HepG2 (cell line): ENCODE measurements around the gene IQCE. TPM values are rescaled to one million over a fixed set of nuclear protein-coding genes. Genes with fewer than 3 reads are reported as not detected.

Source experiments
- ATAC-seq: fragments of 200-7000 bp; cut with Tn5 transposase; 3 replicates; pipeline ENCODE4 v1.9.1; 2020; ENCODE audit warnings: mild to moderate bottlenecking, moderate library complexity
- BruUV-seq: library from RNA; stranded (reverse); fragments of 400-500 nt; replicated peaks from 2 replicates; lab custom pipeline; 2021; lab: Mats Ljungman, UMichigan
- CTCF ChIA-PET: fragments of 300-600 bp; formaldehyde crosslinking; extraction: SDS; loops from one replicate; lab custom pipeline; 2021; ENCODE audit warnings: low total read pairs, inconsistent platforms, low intra/inter-chr PET ratio; lab: Yijun Ruan, JAX
- POLR2A ChIA-PET: fragments of 350-600 bp; sonication (Branson Sonifier 250); formaldehyde crosslinking; loops from one replicate; lab custom pipeline; 2020; ENCODE audit warnings: antibody characterized with exemption, inconsistent platforms; lab: Yijun Ruan, JAX
- DNase-seq: peaks from one replicate; pipeline ENCODE4 v3.0.0-alpha.2; 2015; ENCODE audit warnings: low spot score
- FAIRE-seq: peaks from 3 replicates; lab custom pipeline; 2011; peaks lifted over from hg19 to GRCh38; lab: Jason Lieb, UNC
- H2AFZ ChIP-seq: one replicate; pipeline ENCODE4 v1.6.1; 2011; ENCODE audit warnings: low read length, inconsistent platforms
- H3K27ac ChIP-seq: fragments of 300-600 bp; 3 replicates; pipeline ENCODE4 v1.8.0; 2011; ENCODE audit warnings: mixed run types, mild to moderate bottlenecking, mixed read lengths, low read length, inconsistent platforms; ENCODE audit not compliant: insufficient read depth; ENCODE audit errors: extremely low read length
- H3K27me3 ChIP-seq, 2 experiments: fragments of 200-600 bp in 1 of 2; 2 replicates in 1 of 2; 3 replicates in 1 of 2; pipeline versions ENCODE4 v1.6.0 to v1.8.0; 2011; ENCODE audit warnings: low read length in 2 of 2, mild to moderate bottlenecking in 2 of 2, moderate library complexity in 2 of 2, inconsistent platforms in 1 of 2; ENCODE audit not compliant: insufficient read depth in 2 of 2, control insufficient read depth in 1 of 2
- H3K36me3 ChIP-seq, 2 experiments: fragments of 200-600 bp in 1 of 2; replicated peaks in 1 of 2; 2 replicates in 1 of 2; 3 replicates in 1 of 2; pipeline versions ENCODE4 v1.5.1 to v1.8.0; 2011; ENCODE audit warnings: low read length in 2 of 2, inconsistent platforms in 1 of 2; ENCODE audit not compliant: insufficient read depth in 2 of 2, control insufficient read depth in 1 of 2
- H3K4me1 ChIP-seq: 2 replicates; pipeline ENCODE4 v1.5.1; 2012; ENCODE audit warnings: low read length, inconsistent platforms; ENCODE audit not compliant: insufficient read depth
- H3K4me2 ChIP-seq: 2 replicates; pipeline ENCODE4 v1.6.0; 2011; ENCODE audit warnings: low read depth, low read length, inconsistent platforms
- H3K4me3 ChIP-seq, 3 experiments: fragments of 200-600 bp in 1 of 3; sonication (generic), shearing (Covaris generic) in 1 of 3; replicated peaks in 1 of 3; 2 replicates each; pipeline ENCODE4 v1.5.1; 2011 to 2016; ENCODE audit warnings: low read length in 3 of 3, inconsistent platforms in 2 of 3, low read depth in 2 of 3, mild to moderate bottlenecking in 2 of 3, control low read depth in 1 of 3, mixed read lengths in 1 of 3; ENCODE audit not compliant: insufficient read depth in 1 of 3
- H3K79me2 ChIP-seq: one replicate; pipeline ENCODE4 v1.6.1; 2011; ENCODE audit warnings: low read length, inconsistent platforms; ENCODE audit not compliant: insufficient read depth
- H3K9ac ChIP-seq: 2 replicates; pipeline ENCODE4 v1.6.0; 2011; ENCODE audit warnings: mild to moderate bottlenecking, low read depth, low read length, inconsistent platforms; ENCODE audit not compliant: insufficient read depth
- H3K9me3 ChIP-seq: 2 replicates; pipeline ENCODE4 v1.5.1; 2012; ENCODE audit warnings: mild to moderate bottlenecking, low read length
- H4K20me1 ChIP-seq: 2 replicates; pipeline ENCODE4 v1.6.0; 2011; ENCODE audit warnings: inconsistent platforms, mild to moderate bottlenecking, low read length, moderate library complexity; ENCODE audit not compliant: insufficient read depth
- EEA1 ChIP-seq: sonication (generic); formaldehyde crosslinking; IDR thresholded peaks from 2 replicates; pipeline ENCODE4 v1.5.1; 2020; ENCODE audit warnings: mild to moderate bottlenecking, missing genetic modification reagents, borderline replicate concordance
- WGBS: methylation state at CpG from one replicate; pipeline ENCODE4 v1.1.6; 2017; ENCODE audit warnings: low lambda C conversion rate; 5-methylcytosine and 5-hydroxymethylcytosine counted together
- in situ Hi-C: cut with HindIII; loops from 2 replicates; pipeline ENCODE4 v1.10.0; 2017; ENCODE audit warnings: low pct_unique_long_range_greater_than_20kb; ENCODE audit not compliant: extremely low pct_ligation_motif_present
- intact Hi-C: fragments of 100-400 bp; cut with micrococcal nuclease; formaldehyde crosslinking; loops from one replicate; pipeline ENCODE4 v1.10.0; 2022; ENCODE audit not compliant: unreplicated experiment
- polyA plus RNA-seq, 8 experiments: library from polyadenylated mRNA; depleted of rRNA in 3 of 8; stranded (reverse) in 7 of 8; unstranded in 1 of 8; fragments of >200 nt; fragmentation: Illumina TruSeq in 4 of 8; extraction: Trizol in 4 of 8; gene quantifications; 2 replicates each; pipeline versions ENCODE4 v1.2.1 to v1.2.3, GENCODE V29; 2011 to 2016; ENCODE audit warnings: low read depth in 4 of 8, missing spikeins in 1 of 8, mixed read lengths in 1 of 8; ENCODE audit not compliant: insufficient read depth in 1 of 8
- total RNA-seq, 5 experiments: library from RNA; depleted of rRNA; stranded (reverse); fragments of >200 nt; fragmentation: Illumina TruSeq; extraction: Trizol; gene quantifications; 2 replicates each; pipeline ENCODE4 v1.2.3, GENCODE V29; 2016; ENCODE audit warnings: low read depth in 1 of 5
- TF ChIP-seq, protein P1 (sequence below): sonication (generic); formaldehyde crosslinking; IDR thresholded peaks from 2 replicates; pipeline ENCODE4 v1.9.0; 2021; ENCODE audit warnings: mild to moderate bottlenecking, missing genetic modification reagents

The IQCE gene
- total and polyA plus RNA-seq, 2 of the 13 experiments (the other 11 are each of a cell fraction or from before 2014, with no cell fraction given): 1.5 to 2.5 TPM

DNA sequence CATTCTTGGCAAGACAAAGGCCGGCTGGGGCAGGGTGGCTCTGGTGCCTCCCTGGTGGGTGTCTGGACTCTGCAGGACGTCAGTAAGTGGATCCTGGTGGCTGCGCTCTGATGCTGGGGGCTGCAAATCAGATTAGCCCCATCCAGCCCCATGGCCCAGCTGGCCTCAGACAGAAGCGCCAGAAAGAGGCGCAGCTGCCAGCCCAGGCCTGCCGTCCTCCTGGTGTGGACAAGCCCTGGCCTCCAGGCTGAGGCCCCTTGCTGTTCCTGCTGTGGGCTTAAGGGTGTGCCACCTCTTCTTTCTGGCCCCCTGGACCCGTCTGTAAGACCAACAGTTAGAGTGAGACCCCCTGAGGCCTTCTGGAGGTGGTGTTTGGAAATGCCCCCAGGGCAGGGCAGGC is 45.1 kb upstream of the IQCE start:
- ATAC-seq (no peak), DNase-seq (no peak), FAIRE-seq (no peak)
- Histone ChIP-seq H3K27ac (no peak overlapping the region), H3K9me3 (no peaks in the 10 kb centered on the region), H3K27me3 (peaks cover 6 to 84% of the 10 kb centered on the region in 2 experiments; a peak in 4 of 5 replicates), H4K20me1 (no peaks in the 10 kb centered on the region), H3K36me3 (no peaks in the 10 kb centered on the region), H3K9ac (no peak overlapping the region), H3K4me3 (no peak overlapping the region), H3K4me2 (no peak overlapping the region), H2AFZ (no peak overlapping the region), H3K4me1 (peaks cover 75% of the 10 kb centered on the region), H3K79me2 (no peaks in the 10 kb centered on the region)
- intact Hi-C loops: no loop called here
- 52% methylated on average over 5 of the region's 7 CpGs for WGBS
- BruUV-seq: no TSS peak
- POLR2A ChIA-PET: no interaction called here
- TF ChIP-seq, protein P1, sequence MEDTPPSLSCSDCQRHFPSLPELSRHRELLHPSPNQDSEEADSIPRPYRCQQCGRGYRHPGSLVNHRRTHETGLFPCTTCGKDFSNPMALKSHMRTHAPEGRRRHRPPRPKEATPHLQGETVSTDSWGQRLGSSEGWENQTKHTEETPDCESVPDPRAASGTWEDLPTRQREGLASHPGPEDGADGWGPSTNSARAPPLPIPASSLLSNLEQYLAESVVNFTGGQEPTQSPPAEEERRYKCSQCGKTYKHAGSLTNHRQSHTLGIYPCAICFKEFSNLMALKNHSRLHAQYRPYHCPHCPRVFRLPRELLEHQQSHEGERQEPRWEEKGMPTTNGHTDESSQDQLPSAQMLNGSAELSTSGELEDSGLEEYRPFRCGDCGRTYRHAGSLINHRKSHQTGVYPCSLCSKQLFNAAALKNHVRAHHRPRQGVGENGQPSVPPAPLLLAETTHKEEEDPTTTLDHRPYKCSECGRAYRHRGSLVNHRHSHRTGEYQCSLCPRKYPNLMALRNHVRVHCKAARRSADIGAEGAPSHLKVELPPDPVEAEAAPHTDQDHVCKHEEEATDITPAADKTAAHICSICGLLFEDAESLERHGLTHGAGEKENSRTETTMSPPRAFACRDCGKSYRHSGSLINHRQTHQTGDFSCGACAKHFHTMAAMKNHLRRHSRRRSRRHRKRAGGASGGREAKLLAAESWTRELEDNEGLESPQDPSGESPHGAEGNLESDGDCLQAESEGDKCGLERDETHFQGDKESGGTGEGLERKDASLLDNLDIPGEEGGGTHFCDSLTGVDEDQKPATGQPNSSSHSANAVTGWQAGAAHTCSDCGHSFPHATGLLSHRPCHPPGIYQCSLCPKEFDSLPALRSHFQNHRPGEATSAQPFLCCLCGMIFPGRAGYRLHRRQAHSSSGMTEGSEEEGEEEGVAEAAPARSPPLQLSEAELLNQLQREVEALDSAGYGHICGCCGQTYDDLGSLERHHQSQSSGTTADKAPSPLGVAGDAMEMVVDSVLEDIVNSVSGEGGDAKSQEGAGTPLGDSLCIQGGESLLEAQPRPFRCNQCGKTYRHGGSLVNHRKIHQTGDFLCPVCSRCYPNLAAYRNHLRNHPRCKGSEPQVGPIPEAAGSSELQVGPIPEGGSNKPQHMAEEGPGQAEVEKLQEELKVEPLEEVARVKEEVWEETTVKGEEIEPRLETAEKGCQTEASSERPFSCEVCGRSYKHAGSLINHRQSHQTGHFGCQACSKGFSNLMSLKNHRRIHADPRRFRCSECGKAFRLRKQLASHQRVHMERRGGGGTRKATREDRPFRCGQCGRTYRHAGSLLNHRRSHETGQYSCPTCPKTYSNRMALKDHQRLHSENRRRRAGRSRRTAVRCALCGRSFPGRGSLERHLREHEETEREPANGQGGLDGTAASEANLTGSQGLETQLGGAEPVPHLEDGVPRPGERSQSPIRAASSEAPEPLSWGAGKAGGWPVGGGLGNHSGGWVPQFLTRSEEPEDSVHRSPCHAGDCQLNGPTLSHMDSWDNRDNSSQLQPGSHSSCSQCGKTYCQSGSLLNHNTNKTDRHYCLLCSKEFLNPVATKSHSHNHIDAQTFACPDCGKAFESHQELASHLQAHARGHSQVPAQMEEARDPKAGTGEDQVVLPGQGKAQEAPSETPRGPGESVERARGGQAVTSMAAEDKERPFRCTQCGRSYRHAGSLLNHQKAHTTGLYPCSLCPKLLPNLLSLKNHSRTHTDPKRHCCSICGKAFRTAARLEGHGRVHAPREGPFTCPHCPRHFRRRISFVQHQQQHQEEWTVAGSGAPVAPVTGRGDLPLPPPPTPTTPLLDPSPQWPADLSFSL: 0 out of 2 replicates have a peak, but pooled peaks have one; percentile 16
- TF ChIP-seq EEA1 (CRISPR knock-in tag): no peak
- CTCF ChIA-PET: no interaction called here
- in situ Hi-C loops: no loop called here
